CD14-positive monocyte (primary cell): ENCODE measurements around the gene PPP1CB. TPM values are rescaled to one million over a fixed set of nuclear protein-coding genes. Genes with fewer than 3 reads are reported as not detected.
A peak's percentile ranks its signal among the peaks of the same experiment; 100 is the strongest.

Source experiments
- DNase-seq, 3 donors: peaks; one replicate each; pipeline ENCODE4 v3.0.0-alpha.2; 2011 to 2022
- H2AFZ ChIP-seq: 2 replicates; pipeline ENCODE4 v1.6.0; 2012; ENCODE audit warnings: mild to moderate bottlenecking, low read depth, low read length, inconsistent platforms; ENCODE audit not compliant: insufficient read depth, poor library complexity, severe bottlenecking
- H3K27ac ChIP-seq, 2 donors: 1 replicate in 1 of 2; 2 replicates in 1 of 2; pipeline ENCODE4 v1.5.1; 2012 to 2013; ENCODE audit warnings: low read length in 2 of 2, control low read depth in 1 of 2, inconsistent platforms in 1 of 2, low read depth in 1 of 2, mild to moderate bottlenecking in 1 of 2
- H3K27me3 ChIP-seq, 2 donors: one replicate each; pipeline versions ENCODE4 v1.6.0 to v1.6.1; 2011 to 2013; ENCODE audit warnings: low read length in 2 of 2; ENCODE audit not compliant: control insufficient read depth in 2 of 2, insufficient read depth in 2 of 2
- H3K36me3 ChIP-seq, 2 donors: replicated peaks in 1 of 2; 1 replicate in 1 of 2; 2 replicates in 1 of 2; pipeline versions ENCODE4 v1.5.1 to v1.6.1; 2012 to 2013; ENCODE audit warnings: low read length in 2 of 2, control low read depth in 1 of 2, inconsistent platforms in 1 of 2, mild to moderate bottlenecking in 1 of 2; ENCODE audit not compliant: insufficient read depth in 2 of 2, control insufficient read depth in 1 of 2
- H3K4me1 ChIP-seq, 2 donors: 1 replicate in 1 of 2; 2 replicates in 1 of 2; pipeline versions ENCODE4 v1.5.1 to v1.6.1; 2012 to 2013; ENCODE audit warnings: low read length in 2 of 2, control low read depth in 1 of 2, inconsistent platforms in 1 of 2, mild to moderate bottlenecking in 1 of 2, moderate library complexity in 1 of 2; ENCODE audit not compliant: insufficient read depth in 2 of 2, control insufficient read depth in 1 of 2
- H3K4me2 ChIP-seq: replicated peaks from 2 replicates; pipeline ENCODE3; 2012; ENCODE audit warnings: low read length, moderate library complexity, mild to moderate bottlenecking; ENCODE audit not compliant: poor library complexity, severe bottlenecking; ENCODE audit errors: extremely low read depth
- H3K4me3 ChIP-seq, 3 experiments: fragments of 200-600 bp in 1 of 3; sonication (generic) in 1 of 3; replicated peaks in 1 of 3; 1 replicate in 2 of 3; 2 replicates in 1 of 3; pipeline ENCODE4 v1.5.1; 2011 to 2013; ENCODE audit warnings: low read length in 3 of 3, mild to moderate bottlenecking in 3 of 3, control low read depth in 2 of 3, low read depth in 2 of 3, inconsistent platforms in 1 of 3, moderate library complexity in 1 of 3
- H3K79me2 ChIP-seq: 2 replicates; pipeline ENCODE4 v1.6.0; 2012; ENCODE audit warnings: mild to moderate bottlenecking, control low read depth, inconsistent platforms, low read length, moderate library complexity; ENCODE audit not compliant: insufficient read depth
- H3K9ac ChIP-seq: 2 replicates; pipeline ENCODE4 v1.6.0; 2017; ENCODE audit warnings: low read length, mild to moderate bottlenecking; ENCODE audit not compliant: insufficient read depth, poor library complexity, severe bottlenecking
- H3K9me3 ChIP-seq, 2 donors: replicated peaks in 1 of 2; 1 replicate in 1 of 2; 2 replicates in 1 of 2; pipeline versions ENCODE4 v1.5.1 to v1.6.1; 2012 to 2013; ENCODE audit warnings: low read length in 2 of 2, control low read depth in 1 of 2; ENCODE audit not compliant: control insufficient read depth in 1 of 2, insufficient read depth in 1 of 2
- H4K20me1 ChIP-seq: 2 replicates; pipeline ENCODE4 v1.6.0; 2012; ENCODE audit warnings: mild to moderate bottlenecking, low read length, control low read depth, moderate library complexity; ENCODE audit not compliant: insufficient read depth
- H3K27ac Mint-ChIP-seq, 7 donors: one replicate each; pipeline ENCODE4 v1.8.0; 2020; ENCODE audit warnings: mild to moderate bottlenecking in 7 of 7, mixed read lengths in 7 of 7, moderate library complexity in 6 of 7, inconsistent platforms in 2 of 7
- H3K27me3 Mint-ChIP-seq, 3 donors: one replicate each; pipeline ENCODE4 v1.8.0; 2021 to 2022; ENCODE audit warnings: low read depth in 3 of 3, mild to moderate bottlenecking in 3 of 3, mixed read lengths in 3 of 3, moderate library complexity in 3 of 3, inconsistent platforms in 1 of 3
- H3K36me3 Mint-ChIP-seq, 2 donors: one replicate each; pipeline ENCODE4 v1.8.0; 2020; ENCODE audit warnings: mixed read lengths in 2 of 2, inconsistent platforms in 1 of 2, mild to moderate bottlenecking in 1 of 2
- H3K4me1 Mint-ChIP-seq: one replicate; pipeline ENCODE4 v1.8.0; 2020; ENCODE audit warnings: mild to moderate bottlenecking, mixed read lengths
- H3K4me3 Mint-ChIP-seq, 2 donors: one replicate each; pipeline ENCODE4 v1.8.0; 2020; ENCODE audit warnings: mild to moderate bottlenecking in 2 of 2, mixed read lengths in 2 of 2, moderate library complexity in 1 of 2
- H3K9me3 Mint-ChIP-seq, 7 donors: one replicate each; pipeline ENCODE4 v1.8.0; 2020 to 2022; ENCODE audit warnings: mixed read lengths in 7 of 7, mild to moderate bottlenecking in 6 of 7, moderate library complexity in 6 of 7, inconsistent platforms in 2 of 7
- CTCF ChIP-seq: fragments of 200-600 bp; IDR thresholded peaks from one replicate; pipeline ENCODE4 v1.8.0; 2022; ENCODE audit warnings: antibody characterized with exemption, mild to moderate bottlenecking
- WGBS: methylation state at CpG from one replicate; pipeline ENCODE4 v1.1.5; 2013; ENCODE audit warnings: missing lambda C conversion rate; ENCODE audit not compliant: insufficient coverage; 5-methylcytosine and 5-hydroxymethylcytosine counted together
- intact Hi-C, 2 donors: fragments of 100-400 bp; cut with micrococcal nuclease; formaldehyde crosslinking; loops; one replicate each; pipeline versions ENCODE4 v1.15.0 to v1.15.1; 2023
- polyA plus RNA-seq, 3 donors: library from polyadenylated mRNA; depleted of rRNA in 1 of 3; unstranded in 2 of 3; stranded (reverse) in 1 of 3; fragments of 300-500 nt in 2 of 3; fragments of >200 nt in 1 of 3; fragmentation: Illumina TruSeq in 2 of 3; gene quantifications; 1 replicate in 2 of 3; 2 replicates in 1 of 3; pipeline ENCODE4 v1.2.3, GENCODE V29; 2012 to 2021

PPP1CB gene
- polyA plus RNA-seq, 3 donors: 25.3 to 142 (median 69.4) TPM

DNA sequence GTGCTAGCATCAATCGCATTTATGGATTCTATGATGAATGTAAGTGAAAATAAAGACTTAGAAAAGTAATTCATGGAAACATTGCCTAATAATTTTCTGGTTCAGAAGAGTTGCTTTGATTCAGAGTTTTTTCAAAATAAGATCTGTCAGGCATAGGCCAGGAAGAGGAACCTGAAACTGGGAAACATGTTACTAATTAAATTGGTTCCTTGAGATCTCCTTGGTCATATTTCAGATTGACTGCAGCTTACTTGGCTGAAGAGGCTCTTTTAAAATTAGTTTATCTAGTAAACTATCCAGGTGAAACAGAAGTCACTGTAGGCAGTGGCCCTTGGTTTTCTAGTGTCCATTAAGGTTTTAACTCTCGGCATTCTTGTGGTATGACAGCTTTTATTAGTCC lies 27.4 kb downstream of the PPP1CB start:
- Histone ChIP-seq H3K4me1 (peaks cover 12 to 18% of the 10 kb centered on the region in 2 donors), H3K4me3 (no peak overlapping the region), H3K36me3 (peaks cover 71 to 79% of the 10 kb centered on the region in 2 donors), H3K9ac (no peak overlapping the region), H2AFZ (no peak overlapping the region), H3K27me3 (no peaks in the 10 kb centered on the region), H4K20me1 (peaks cover 98% of the 10 kb centered on the region), H3K4me2 (no peak overlapping the region), H3K79me2 (peaks cover 70% of the 10 kb centered on the region), H3K9me3 (no peaks in the 10 kb centered on the region), H3K27ac (peak overlapping the region in 1 of 2 donors; percentile 34)
- DNase-seq: peak in 1 of 3 donors; percentile 13
- H3K4me1 Mint-ChIP-seq: peaks cover 15% of the 10 kb centered on the region
- no peak overlapping the region for H3K4me3 Mint-ChIP-seq
- no peaks in the 10 kb centered on the region for H3K9me3 Mint-ChIP-seq
- peaks cover 0 to 3% (median 0%) of the 10 kb centered on the region in 3 donors for H3K27me3 Mint-ChIP-seq
- peak overlapping the region in 3 of 7 donors; percentile 6 to 43 (median 16) for H3K27ac Mint-ChIP-seq
- intact Hi-C loops: no loop called here
- no peak for TF ChIP-seq CTCF
- H3K36me3 Mint-ChIP-seq: peaks cover 56 to 72% of the 10 kb centered on the region in 2 donors
- no CpG with 5 or more reads among the region's 2 CpGs for WGBS

DNA sequence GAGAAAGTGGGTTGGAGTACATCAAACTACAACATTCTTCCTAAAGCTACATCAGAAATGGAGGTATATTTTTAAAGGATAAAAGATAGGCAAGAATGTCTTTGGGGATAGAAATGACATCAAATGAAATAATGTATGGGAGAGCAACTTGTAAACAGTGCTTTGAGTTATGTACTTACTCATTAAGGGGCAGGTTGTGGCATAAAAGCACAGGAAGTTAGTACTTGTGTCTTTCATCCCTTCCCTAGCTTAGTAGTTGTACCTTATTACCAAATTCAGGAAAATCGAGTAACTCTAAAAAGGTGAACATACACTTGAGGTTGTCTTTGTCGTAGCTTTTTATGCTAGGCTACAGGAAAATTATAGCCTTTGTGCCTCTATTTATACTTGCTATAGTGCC lies 28.9 kb downstream of the PPP1CB start:
- H3K9me3 Mint-ChIP-seq: no peaks in the 10 kb centered on the region
- H3K27me3 Mint-ChIP-seq: peaks cover 0 to 3% (median 0%) of the 10 kb centered on the region in 3 donors
- Histone ChIP-seq H3K27me3 (no peaks in the 10 kb centered on the region), H4K20me1 (peaks cover 96% of the 10 kb centered on the region), H2AFZ (no peak overlapping the region), H3K36me3 (peaks cover 85 to 94% of the 10 kb centered on the region in 2 donors), H3K27ac (no peak overlapping the region), H3K9ac (no peak overlapping the region), H3K79me2 (peaks cover 55% of the 10 kb centered on the region), H3K4me2 (no peak overlapping the region), H3K4me1 (peaks cover 12 to 14% of the 10 kb centered on the region in 2 donors), H3K9me3 (no peaks in the 10 kb centered on the region), H3K4me3 (no peak overlapping the region)
- no CpG with 5 or more reads among the region's 2 CpGs for WGBS
- intact Hi-C loops: no loop called here
- peaks cover 10% of the 10 kb centered on the region for H3K4me1 Mint-ChIP-seq
- H3K27ac Mint-ChIP-seq: no peak overlapping the region
- TF ChIP-seq CTCF: no peak
- DNase-seq: no peak
- H3K4me3 Mint-ChIP-seq: no peak overlapping the region
- H3K36me3 Mint-ChIP-seq: peaks cover 62 to 86% of the 10 kb centered on the region in 2 donors
